LoVo (cell line): ENCODE data around the gene COQ5.
"Not testable (repeated sequence)": the region's sequence is repeated elsewhere in the genome, so short reads cannot be mapped to it uniquely, and the experiment has no call there.

Source experiments
- DNase-seq: peaks from one replicate; pipeline ENCODE4 v3.0.0-alpha.2; 2016; ENCODE audit warnings: low spot score

COQ5 gene

GRCh38 chr12:120529641-120530417, 871 bp upstream of the COQ5 start:
- DNase-seq: peak; percentile 82

GRCh38 chr12:120522568-120522967, 6.4 kb downstream of the COQ5 start:
- no peak for DNase-seq

- DNase-seq: not testable (repeated sequence)
Measured at GRCh38 chr12:120519324-120519723, 9.6 kb downstream of the COQ5 start.

GRCh38 chr12:120515496-120515895, 13.5 kb downstream of the COQ5 start:
- no peak for DNase-seq

- DNase-seq: no peak
Measured at GRCh38 chr12:120514002-120514401, 15.0 kb downstream of the COQ5 start.

GRCh38 chr12:120508537-120508936, 20.4 kb downstream of the COQ5 start:
- DNase-seq: no peak

- DNase-seq: no peak
Measured at GRCh38 chr12:120504587-120504986, 24.4 kb downstream of the COQ5 start.

GRCh38 chr12:120500581-120500980, 28.4 kb downstream of the COQ5 start:
- no peak for DNase-seq

- no peak for DNase-seq
Measured at GRCh38 chr12:120498870-120499515, 30.0 kb downstream of the COQ5 start.

GRCh38 chr12:120497524-120498150, 31.3 kb downstream of the COQ5 start:
- DNase-seq: no peak

- DNase-seq: peak; percentile 36
Measured at GRCh38 chr12:120496413-120497340, 32.3 kb downstream of the COQ5 start.

GRCh38 chr12:120495731-120496412, 33.1 kb downstream of the COQ5 start, which contains the start of gene DYNLL1:
Gene DYNLL1 (plus strand): TSS chr12:120496113. CDS start chr12:120496422, 309 bp downstream.
- DNase-seq: peak; percentile 99

GRCh38 chr12:120495186-120495730, 33.7 kb downstream of the COQ5 start:
- no peak for DNase-seq

GRCh38 chr12:120490833-120491512, 38.0 kb downstream of the COQ5 start:
- DNase-seq: no peak

GRCh38 chr12:120490325-120490724, 38.6 kb downstream of the COQ5 start:
- no peak for DNase-seq

- no peak for DNase-seq
Measured at GRCh38 chr12:120489018-120489417, 39.9 kb downstream of the COQ5 start.

GRCh38 chr12:120488057-120488640, 40.8 kb downstream of the COQ5 start:
- no peak for DNase-seq

- DNase-seq: not testable (repeated sequence)
Measured at GRCh38 chr12:120487552-120487951, 41.4 kb downstream of the COQ5 start.

GRCh38 chr12:120485961-120486881, 42.7 kb downstream of the COQ5 start:
- DNase-seq: no peak
